Mucosa of stomach (tissue), 1 donor: Measurements from ENCODE around the gene CACNA2D3.

ENCODE experiments used
- H3K27me3 ChIP-seq: one replicate; pipeline ENCODE4 v1.7.0; 2013; ENCODE audit warnings: mild to moderate bottlenecking, low read length; ENCODE audit not compliant: control insufficient read depth, insufficient read depth
- H3K36me3 ChIP-seq: one replicate; pipeline ENCODE4 v1.7.0; 2013; ENCODE audit warnings: low read length; ENCODE audit not compliant: control insufficient read depth, insufficient read depth
- H3K4me1 ChIP-seq: one replicate; pipeline ENCODE4 v1.7.0; 2013; ENCODE audit warnings: mild to moderate bottlenecking, low read length; ENCODE audit not compliant: control insufficient read depth, insufficient read depth
- H3K4me3 ChIP-seq: one replicate; pipeline ENCODE4 v1.7.0; 2013; ENCODE audit warnings: low read length
- H3K9ac ChIP-seq: one replicate; pipeline ENCODE4 v1.7.0; 2013; ENCODE audit warnings: mild to moderate bottlenecking, low read length, moderate library complexity
- H3K9me3 ChIP-seq: one replicate; pipeline ENCODE4 v1.7.0; 2013; ENCODE audit warnings: mild to moderate bottlenecking, low read length, moderate library complexity; ENCODE audit not compliant: control insufficient read depth
- donor health status: Pancreatic carcinoma.

Gene CACNA2D3

DNA sequence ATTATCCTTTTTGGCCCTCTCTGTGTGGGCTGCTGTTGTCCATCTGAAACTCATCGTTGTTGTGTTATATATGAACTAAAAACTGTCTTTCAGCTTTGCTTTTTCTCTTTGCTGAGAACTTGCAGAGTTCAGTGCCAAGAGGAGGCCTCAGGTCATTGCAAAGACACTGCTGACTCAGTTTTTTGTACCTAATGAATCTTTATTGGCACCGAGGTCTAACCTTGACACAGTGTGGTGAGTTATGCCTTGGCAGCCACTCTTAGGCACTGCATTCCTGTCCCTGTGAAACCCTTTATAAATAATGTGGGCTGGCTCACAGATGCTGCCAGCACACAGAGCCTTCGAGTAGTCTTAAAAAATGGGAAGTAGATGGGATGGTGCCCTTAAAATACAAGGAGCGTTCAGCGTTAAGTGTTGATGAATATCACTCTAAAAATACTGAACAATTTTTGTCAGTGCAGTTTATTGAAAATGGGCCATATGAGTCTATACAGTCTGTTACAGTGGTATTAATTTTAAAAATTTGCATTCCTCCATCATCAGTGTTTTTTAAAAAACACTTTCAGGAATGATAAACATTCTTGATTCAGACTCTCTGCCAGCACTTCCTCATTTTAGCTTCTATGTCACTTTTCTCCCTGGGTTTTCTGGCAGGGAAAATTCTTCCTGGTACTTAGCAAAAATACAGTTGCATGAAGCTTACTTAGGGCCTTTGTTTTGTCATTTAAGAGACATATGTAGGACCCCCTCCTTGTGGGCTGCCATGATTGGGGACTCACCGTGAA lies 234.1 kb downstream of the CACNA2D3 start:
- Histone ChIP-seq H3K9me3 (no peaks in the 10 kb centered on the region), H3K4me1 (no peaks in the 10 kb centered on the region), H3K27me3 (no peaks in the 10 kb centered on the region), H3K36me3 (no peaks in the 10 kb centered on the region), H3K4me3 (no peak overlapping the region), H3K9ac (no peak overlapping the region)

DNA sequence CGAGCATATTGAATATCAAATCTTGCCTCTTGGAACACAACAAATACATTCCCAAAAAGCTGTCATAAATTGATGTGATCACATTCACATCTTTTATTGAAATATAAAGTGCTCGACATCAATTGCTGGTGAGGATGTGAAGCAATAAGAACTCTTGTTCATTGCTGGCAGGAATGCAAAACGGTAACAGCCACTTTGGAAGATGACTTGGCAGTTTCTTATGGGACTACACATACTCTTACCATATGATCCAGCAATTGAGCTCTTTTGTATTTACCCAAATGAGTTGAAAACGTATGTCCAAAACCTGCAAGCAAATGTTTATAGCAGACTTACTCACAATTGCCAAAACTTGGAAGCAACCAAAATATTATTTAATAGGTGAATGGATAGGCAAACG lies 234.9 kb downstream of the CACNA2D3 start:
- Histone ChIP-seq H3K4me1 (no peaks in the 10 kb centered on the region), H3K36me3 (no peaks in the 10 kb centered on the region), H3K4me3 (no peak overlapping the region), H3K9ac (no peak overlapping the region), H3K9me3 (no peaks in the 10 kb centered on the region), H3K27me3 (no peaks in the 10 kb centered on the region)

DNA sequence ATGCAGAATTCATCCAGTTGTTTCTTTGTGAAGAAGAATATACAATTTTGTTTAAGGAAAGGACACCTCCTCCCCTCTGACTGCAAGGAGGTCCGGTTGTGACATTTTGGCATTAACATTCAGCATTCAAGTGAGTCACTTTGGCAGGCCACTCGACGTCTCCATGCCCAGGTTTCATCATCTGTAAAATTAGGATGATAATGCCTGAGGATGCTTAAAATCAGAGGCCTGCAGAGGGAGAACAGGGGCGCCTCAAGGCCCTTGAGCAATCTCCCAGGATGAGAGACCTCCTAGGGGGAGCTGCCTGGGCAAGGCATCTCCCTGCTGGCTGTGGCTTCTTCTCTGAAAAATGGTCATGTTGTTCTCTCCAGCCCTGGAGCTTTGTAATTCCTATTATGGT lies 236.0 kb downstream of the CACNA2D3 start:
- H3K9ac ChIP-seq: no peak overlapping the region
- no peak overlapping the region for H3K4me3 ChIP-seq
- no peaks in the 10 kb centered on the region for H3K9me3 ChIP-seq
- no peaks in the 10 kb centered on the region for H3K27me3 ChIP-seq
- no peaks in the 10 kb centered on the region for H3K4me1 ChIP-seq
- no peaks in the 10 kb centered on the region for H3K36me3 ChIP-seq

DNA sequence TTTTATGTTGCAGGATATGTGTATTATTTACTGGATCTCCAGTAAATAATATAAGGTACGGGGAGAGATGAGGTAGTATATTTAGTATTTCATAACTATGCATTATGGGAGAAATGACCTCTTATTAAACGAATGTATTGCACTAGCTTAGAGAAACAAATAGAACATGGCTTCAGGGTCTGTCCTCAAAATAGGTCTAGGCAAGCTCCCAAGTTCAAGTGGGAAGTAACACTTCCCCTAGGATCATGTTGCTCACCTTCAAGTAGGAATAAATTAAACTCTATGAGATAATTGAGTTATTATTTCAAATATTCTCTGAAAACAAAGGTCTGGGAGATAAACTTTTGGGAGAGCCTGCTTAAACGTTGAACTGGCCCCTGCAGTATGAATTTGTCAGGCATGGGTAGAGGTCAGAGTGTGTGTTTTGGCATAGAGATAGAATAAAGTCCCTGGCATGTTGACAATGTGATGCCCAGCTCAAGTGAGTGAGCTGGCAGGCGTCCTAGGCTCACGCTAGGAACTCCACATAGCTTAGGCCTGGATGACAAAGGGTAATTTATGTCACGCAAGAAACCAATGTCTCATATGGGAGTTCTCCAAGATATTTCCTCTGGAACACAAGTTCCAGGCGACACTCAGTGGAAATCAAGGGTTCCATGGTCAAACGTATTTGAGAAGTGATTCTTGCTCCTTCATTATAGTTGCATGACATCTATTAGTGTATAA lies 236.8 kb downstream of the CACNA2D3 start:
- no peaks in the 10 kb centered on the region for H3K36me3 ChIP-seq
- H3K4me3 ChIP-seq: no peak overlapping the region
- no peaks in the 10 kb centered on the region for H3K9me3 ChIP-seq
- no peak overlapping the region for H3K9ac ChIP-seq
- H3K4me1 ChIP-seq: no peaks in the 10 kb centered on the region
- H3K27me3 ChIP-seq: no peaks in the 10 kb centered on the region

DNA sequence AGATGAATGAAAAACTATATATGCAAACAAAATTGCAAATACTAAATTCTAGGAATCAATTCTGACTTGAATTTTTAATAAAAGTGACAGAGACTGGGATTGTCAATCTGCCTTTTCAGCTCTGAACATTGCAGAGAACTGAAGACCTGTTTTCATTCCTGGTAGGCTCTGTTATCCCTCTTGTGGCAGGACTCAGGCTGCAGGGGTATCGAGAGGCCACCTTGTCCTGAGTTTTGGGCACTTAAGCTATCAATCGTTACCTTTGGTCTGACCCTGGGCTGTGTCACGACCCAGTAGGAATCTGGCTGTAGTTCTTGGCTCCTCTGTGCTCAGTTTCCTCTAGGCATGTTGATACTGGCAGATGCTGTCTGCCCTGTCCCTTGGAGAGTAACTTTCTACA lies 238.0 kb downstream of the CACNA2D3 start:
- Histone ChIP-seq H3K4me3 (no peak overlapping the region), H3K36me3 (no peaks in the 10 kb centered on the region), H3K4me1 (no peaks in the 10 kb centered on the region), H3K9me3 (no peaks in the 10 kb centered on the region), H3K27me3 (no peaks in the 10 kb centered on the region), H3K9ac (no peak overlapping the region)

DNA sequence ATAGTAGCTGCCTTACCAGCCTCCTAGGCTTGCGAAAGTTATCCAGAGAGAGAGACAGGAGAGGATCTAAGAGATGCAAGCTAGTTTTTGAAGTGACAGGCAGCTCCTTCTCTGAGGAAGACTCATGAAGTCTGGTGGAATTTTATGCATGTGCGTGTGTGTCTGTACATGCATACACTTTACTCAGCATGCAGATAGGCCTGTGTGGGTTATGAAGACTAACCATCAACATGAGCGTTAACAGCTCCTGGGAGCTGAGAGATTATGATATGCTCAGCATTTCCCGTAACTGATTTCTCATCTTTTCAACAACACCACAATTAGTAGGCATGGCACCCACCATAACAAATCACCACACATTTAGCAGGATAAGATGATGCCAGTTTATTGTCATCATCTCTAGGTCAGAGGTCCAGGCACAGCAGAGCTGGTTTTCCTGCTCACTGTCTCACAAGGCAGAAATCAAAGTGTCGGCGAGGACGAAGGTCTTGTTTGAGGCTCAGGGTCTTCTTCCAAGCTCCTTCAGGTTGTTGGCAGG lies 239.5 kb downstream of the CACNA2D3 start:
- Histone ChIP-seq H3K9ac (no peak overlapping the region), H3K9me3 (no peaks in the 10 kb centered on the region), H3K36me3 (no peaks in the 10 kb centered on the region), H3K27me3 (no peaks in the 10 kb centered on the region), H3K4me3 (no peak overlapping the region), H3K4me1 (no peaks in the 10 kb centered on the region)

DNA sequence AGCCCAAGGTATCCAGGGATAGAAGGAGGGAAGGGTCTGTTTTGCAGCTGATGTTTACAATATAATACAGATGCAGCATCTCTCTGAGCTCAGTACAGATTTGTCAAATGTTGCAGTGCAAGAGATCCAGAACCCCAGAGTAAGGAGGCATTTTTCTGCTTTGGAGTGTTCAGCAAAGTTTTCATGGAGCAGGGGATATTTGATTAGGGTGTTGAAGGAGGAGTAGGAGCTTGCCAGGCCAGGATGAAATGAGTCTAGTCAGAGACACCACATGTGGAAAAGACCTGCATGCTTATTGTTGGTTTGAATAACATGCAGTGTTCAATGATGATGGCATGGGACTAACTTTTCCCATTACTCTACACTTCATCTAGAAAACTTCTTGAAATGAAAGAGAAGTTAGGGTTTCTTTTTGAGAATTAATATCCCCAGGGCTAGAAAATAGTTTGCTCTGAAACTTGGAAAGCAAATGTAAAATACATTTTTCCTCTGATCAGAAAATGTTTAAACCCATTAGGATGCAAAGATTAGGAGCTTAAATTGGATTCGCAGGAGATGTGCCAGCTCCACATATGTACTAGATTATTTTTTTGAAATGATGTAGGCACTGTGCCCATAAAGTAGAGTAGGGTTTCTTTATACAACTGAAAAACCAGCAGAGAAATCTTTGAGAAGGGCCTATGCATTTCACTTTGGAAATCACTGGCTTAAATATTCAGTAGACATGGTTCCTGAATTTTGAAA lies 243.8 kb downstream of the CACNA2D3 start:
- H3K4me1 ChIP-seq: no peaks in the 10 kb centered on the region
- no peaks in the 10 kb centered on the region for H3K9me3 ChIP-seq
- no peaks in the 10 kb centered on the region for H3K36me3 ChIP-seq
- H3K9ac ChIP-seq: no peak overlapping the region
- no peak overlapping the region for H3K4me3 ChIP-seq
- H3K27me3 ChIP-seq: no peaks in the 10 kb centered on the region

DNA sequence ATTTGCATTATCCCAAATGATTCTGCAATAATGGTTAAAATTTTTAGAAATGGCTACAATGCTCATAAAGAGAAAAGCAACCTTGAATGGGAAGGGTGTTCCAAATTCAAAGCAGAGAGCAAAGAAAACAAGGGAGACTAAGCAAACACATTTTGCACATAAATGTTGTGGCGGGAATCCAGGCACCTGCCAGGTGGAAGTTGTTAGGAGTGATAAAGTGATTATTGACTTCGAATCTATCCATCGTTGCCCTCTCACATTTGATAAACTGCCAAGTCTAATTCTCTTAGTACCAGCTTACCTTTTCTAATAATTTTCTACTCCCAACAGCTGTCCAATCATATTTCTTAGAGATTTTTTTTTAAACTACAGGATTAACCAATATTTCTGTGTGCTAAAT lies 244.5 kb downstream of the CACNA2D3 start:
- Histone ChIP-seq H3K9me3 (no peaks in the 10 kb centered on the region), H3K4me3 (no peak overlapping the region)

DNA sequence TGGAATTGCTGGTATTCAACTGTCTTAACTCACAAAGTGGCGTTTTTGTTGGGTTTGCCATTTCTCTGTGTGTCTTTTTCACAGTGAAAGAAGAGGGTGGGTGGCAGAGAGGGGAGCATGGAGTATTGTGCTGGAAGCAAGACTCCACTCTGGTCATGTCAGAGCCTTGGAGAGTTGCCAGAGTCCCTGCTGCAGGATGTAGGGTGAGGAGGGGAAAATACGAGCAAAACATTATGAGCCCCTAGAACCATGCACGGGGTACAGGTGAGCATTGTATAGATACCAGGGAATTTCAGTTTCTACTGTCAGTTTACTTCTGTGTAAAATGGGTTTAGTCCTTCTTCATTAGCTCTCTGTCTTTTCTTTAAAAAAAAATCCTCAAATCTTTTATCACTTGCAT lies 249.9 kb downstream of the CACNA2D3 start:
- Histone ChIP-seq H3K9me3 (no peaks in the 10 kb centered on the region), H3K36me3 (no peaks in the 10 kb centered on the region)

More for the DNA sequence above, 244.5 kb downstream of the CACNA2D3 start:
- Histone ChIP-seq H3K27me3 (no peaks in the 10 kb centered on the region), H3K4me1 (no peaks in the 10 kb centered on the region), H3K9ac (no peak overlapping the region), H3K36me3 (no peaks in the 10 kb centered on the region)

DNA sequence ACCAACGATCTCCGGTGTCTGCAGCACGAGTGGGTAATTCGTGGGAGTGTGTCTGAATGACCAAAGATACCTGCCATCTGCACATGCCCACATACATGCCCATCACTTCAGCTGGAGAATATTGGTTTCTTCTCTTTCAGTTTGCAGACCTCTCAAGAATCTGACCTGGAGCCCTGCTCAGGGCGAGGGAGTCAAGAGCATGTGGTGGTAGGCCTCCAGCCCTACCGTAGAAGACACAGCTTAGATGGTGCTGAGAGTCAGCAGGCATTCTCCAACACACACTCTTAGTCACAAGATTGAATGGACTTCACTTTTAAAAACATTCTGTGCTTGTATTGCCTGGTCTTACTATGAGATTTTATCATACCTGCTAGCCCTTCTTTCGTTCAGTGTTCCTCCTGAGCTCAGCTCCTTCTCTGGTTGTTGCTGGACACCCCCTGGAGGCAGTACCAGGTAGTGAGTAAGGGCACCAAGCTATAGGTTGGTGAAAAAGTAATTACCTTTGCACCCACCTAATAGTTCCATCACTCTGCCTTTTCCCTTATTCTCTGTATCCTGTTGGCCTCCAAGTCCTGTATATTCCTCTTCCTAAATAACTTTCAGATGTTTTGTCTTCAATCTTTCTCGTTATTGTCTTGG lies 252.0 kb downstream of the CACNA2D3 start:
- no peaks in the 10 kb centered on the region for H3K9me3 ChIP-seq
- no peak overlapping the region for H3K9ac ChIP-seq
- peaks cover 3% of the 10 kb centered on the region for H3K4me1 ChIP-seq
- H3K36me3 ChIP-seq: no peaks in the 10 kb centered on the region
- no peak overlapping the region for H3K4me3 ChIP-seq
- H3K27me3 ChIP-seq: peaks cover 4% of the 10 kb centered on the region

More for the DNA sequence above, 249.9 kb downstream of the CACNA2D3 start:
- Histone ChIP-seq H3K4me3 (no peak overlapping the region), H3K9ac (no peak overlapping the region), H3K27me3 (peaks cover 4% of the 10 kb centered on the region), H3K4me1 (peaks cover 3% of the 10 kb centered on the region)

DNA sequence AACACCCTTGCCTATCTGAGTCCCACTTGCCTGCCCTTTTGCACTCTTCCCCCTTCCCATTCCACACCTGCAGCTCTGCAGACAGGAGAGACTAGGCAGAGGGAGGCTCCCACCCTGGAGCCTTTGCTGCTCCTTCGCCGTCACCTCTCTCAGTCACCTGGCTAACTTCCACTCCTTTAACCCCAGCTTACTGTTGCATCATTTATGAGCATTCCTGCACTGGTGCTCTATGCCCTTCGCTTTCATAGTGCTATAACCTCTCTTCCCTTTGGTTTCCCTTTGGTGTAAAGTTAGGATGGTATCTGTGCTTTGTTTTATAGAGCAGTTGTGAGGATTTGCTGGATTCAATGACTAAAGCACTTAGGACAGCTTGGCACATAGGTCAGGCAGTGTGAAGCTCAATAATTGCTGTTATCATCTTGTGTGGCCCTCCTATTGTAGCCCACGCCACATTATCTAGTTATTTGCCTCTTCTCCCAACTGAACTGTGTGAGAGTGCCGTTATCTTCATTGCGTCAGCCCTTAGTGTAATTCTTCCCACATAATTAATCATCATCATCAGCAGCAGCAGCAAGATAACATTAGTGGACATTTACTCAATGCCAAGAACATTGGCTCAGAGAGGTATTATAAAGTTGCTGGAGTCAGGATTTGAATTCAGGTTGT lies 253.9 kb downstream of the CACNA2D3 start:
- Histone ChIP-seq H3K9me3 (no peaks in the 10 kb centered on the region), H3K36me3 (no peaks in the 10 kb centered on the region), H3K4me1 (peaks cover 3% of the 10 kb centered on the region), H3K4me3 (no peak overlapping the region), H3K9ac (no peak overlapping the region), H3K27me3 (peaks cover 4% of the 10 kb centered on the region)
